Hippocampal formation (tissue), 2 donors: ENCODE data around the gene DDX42.
"Not testable (repeated sequence)": the region's sequence is repeated elsewhere in the genome, so short reads cannot be mapped to it uniquely, and the experiment has no call there.

Experiments
- DNase-seq, 2 donors: peaks; one replicate each; lab custom pipeline; 2025; lab: John Stamatoyannopoulos, UW

DDX42 gene

DNA sequence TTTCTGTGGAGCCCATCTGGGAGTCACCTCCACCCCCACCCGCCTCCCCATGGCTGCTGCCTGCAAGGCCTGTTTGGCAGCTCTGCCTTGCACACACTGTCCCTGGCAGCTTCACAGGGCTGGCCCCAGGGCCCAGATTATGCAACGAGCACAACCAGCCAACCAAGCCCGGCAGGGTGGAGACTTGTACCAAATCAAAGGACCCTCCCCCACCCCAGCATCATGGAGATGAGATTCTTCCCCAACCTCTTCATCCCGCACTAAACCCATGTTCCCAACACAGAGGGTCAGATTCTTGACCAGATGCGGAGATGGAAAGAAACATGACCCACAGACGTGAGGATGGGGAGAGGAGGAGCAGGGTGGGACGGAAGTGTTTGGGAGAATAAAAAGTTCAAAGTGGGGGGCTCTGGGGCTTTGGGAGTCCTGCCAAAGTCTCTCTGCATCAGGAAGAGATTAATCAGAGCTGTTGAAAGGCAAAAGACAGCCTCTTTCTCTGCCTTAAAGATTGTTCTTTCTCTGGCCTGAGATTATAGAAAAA lies 64.7 kb downstream of the DDX42 start:
- peak; percentile 81 to 86 for DNase-seq

DNA sequence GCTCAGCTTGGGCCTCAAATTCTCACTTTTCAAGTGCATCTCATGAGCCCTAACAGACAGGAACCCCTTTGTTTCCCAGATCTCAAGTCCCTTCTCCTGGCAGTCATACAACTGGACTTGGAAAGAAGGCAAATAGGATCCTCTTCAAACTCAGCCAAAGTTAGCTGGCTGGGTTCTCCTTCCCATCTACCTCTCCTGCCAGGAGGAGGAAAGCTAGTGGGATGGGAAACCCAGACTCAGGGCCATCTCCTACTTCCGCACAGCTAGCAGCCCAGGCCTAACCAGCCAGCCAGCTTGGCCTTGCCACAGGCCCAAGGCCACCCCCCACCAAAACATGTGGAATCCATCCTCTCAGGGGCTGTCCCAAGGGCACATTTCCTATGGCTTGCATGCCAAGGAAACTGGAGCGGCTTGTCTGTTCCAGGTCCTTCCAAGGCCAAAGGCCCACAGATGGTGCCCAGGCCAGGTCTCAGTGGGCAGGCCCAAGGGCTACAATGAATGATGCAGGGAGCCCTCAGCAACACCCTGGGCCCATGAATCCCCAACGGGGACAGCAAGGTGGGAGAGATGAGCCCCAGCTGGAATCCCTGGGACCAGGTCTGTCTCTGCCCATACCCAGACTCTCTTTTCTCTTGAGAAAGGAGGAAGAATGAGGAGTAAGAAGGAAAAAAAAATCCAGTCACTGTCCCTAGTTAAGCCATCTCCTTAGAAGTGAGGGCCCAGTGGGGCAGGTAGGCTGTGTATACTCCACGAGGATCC lies 66.8 kb downstream of the DDX42 start:
- DNase-seq: peak in 1 of 2 donors; percentile 34

DNA sequence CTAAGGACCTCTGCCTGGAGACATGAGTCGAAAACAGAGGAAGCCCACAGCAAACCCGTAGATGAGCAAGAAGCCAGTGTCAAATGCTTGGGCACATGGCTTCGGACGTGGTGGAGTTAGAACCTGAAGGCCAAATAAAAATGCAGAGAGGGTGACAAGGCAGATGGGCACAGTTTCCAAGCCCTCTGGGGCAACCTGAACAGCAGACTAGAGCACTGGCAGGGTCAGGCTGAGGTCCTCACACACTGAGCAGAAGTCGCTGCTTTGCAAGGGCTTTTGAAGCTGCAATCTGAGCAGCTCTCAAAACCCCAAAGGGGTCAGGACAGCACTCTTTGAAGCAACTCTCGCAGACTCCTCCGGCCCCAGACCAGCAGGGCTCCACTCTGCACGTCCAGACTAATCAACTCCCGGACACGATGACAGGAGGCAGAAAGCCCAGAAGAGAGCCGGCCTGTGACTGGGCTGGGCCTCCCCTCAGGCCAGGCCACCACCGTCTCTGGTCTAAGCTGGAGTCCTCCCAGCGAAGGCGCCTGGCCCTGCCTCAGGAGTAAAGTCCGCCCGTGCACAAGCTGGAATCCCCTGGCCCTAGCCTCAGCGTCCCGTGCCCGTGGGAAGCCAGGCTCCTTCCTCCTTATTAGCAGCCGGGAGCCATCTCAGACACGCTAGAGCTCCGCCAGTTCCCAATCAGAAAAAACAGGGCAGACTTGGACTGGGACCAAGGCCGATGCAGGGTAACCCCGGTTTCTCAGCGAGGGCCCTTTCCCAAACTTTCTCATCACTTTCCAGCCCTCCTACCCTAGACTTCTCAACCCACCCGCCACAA lies 67.6 kb downstream of the DDX42 start:
- peak in 1 of 2 donors; percentile 51 for DNase-seq

DNA sequence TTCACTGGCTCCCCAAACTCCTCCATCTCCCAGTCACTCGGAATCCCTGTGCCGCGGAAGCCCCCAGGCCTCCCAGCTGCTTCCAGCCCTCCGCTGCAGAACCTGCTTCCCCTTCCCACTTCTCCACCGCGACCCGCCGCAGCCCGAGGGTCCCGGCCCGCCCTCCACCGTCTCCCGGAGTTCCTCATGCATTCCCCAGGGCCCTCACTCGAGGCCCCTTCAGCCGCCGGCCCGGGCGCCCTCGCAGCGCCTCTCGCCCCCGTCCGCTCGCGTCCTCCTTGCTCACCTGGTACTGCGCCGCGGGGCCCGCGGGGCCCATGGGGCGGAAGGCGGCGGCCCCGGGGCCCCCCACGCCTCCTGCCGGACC lies 68.2 kb downstream of the DDX42 start:
- DNase-seq: no peak

DNA sequence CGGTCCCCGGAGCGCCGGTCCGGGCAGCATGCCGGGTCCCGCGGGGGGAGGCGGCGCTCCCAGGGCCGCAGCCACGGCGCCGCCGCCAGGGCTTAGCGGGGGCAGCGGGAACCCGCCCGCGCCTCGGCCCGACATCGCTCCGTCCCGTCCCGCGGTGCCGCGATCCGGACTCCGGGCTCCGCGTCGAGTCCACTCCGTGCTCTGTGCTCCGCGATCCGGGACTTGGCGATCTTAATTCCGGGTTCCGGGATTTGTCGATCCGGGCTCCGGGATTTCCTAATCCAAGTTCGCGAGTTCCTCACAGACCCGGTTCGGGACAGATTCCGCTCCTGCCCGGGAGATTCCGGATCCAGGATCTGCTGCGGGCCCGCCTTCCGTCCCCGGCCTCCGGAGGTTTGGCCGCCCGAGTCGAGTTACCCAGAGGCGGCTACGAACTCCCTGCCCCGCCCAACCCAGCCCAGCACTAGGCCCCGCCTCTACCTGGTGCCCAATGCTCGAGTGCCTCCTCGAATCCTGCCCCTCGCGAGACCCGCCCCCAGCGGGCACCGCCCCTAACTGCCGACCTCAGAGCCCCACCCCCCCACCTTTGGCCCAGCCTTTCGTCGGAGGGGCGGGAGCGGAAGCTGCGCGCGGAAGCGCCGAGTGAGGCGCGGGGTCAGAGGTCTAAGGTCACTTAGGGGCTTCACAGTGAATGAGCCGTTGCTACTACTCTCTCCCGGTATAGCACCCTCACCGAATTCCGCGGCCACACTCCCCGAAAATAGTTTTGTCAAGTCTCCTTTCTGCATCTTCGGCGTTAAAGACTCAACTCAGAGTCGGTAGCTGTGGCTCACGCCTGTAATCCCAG lies 68.8 kb downstream of the DDX42 start, which contains the start of gene SMARCD2:
SMARCD2 (minus strand) TSS at position 146 of the 847 bp plus-strand sequence; CDS start at position 135, 11 bp downstream.
- DNase-seq: peak; percentile 98

DNA sequence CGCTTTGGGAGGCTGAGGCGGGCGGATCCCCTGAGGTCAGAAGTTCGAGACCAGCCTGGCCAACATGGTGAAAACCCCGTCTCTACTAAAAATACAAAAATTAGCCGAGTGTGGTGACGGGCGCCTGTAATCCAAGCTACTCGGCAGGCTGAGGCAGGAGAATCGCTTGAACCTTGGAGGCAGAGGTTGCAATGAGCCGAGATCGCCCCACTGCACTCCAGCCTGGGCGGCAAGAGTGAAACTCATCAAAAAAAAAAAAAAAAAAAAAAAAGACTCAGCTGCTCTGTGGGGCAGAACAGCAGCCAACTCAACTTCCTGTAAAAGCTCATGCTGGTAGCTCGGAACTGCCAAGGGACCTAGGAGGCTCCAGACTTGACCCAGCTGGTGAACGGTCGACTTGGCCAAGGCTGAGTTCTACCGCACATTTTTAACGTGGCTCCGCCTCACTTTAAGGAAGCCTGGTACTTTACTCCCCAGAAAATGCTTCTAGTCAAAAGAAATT lies 69.5 kb downstream of the DDX42 start:
- not testable (repeated sequence) for DNase-seq

DNA sequence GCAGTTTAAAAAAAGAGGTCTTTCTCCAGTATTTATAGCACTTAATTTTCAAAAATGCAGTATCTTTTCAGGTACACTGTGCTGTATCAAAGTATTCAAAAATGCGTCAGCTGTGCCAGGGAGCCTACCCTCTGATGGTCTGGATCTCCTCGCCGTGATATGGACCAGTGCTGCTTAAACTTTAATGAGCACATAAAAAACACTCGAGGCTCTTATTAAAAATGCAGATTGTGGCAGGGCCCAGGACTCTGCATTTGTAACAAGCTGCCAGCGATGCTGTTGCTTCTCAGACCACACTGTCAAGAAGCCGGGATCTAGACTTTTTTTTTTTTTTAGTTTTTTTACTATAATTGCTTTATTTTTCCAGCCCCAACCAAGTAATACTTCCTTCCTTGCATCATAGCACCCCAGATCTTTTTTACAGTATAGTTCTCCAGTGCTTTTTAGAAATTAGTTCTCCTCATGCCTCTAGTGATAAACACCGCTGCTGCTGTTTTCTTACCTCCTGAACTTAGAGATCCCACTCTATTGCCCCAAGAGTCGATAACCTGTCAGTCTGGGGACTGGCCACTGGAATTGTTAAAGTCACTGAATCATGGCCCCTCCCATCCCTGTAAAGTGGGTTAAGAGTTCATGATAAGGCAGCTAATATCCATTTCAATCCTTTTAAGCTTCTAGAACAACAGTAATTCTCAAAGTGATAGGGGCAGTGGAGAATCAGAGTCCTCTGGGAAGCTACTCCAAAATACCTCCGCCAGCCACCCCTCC lies 70.1 kb downstream of the DDX42 start:
- DNase-seq: no peak

DNA sequence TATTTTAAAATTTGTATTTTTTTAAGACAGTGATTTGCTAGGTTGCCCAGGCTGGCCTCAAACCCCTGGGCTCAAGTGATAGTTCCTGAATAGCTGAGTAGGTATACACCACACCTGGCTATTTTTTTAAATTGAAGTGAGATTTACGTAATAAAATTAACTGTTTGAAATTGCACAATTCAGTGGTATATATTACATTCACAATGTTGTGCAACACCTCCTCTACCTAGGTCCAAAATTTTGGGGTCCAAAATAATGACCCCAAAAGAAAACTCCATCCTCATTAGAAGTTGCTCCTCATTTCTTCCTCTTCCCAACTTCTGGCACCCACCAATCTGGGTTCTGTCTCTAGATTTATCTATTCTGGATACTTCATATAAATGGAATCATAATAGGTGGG lies 71.5 kb downstream of the DDX42 start:
- DNase-seq: no peak

DNA sequence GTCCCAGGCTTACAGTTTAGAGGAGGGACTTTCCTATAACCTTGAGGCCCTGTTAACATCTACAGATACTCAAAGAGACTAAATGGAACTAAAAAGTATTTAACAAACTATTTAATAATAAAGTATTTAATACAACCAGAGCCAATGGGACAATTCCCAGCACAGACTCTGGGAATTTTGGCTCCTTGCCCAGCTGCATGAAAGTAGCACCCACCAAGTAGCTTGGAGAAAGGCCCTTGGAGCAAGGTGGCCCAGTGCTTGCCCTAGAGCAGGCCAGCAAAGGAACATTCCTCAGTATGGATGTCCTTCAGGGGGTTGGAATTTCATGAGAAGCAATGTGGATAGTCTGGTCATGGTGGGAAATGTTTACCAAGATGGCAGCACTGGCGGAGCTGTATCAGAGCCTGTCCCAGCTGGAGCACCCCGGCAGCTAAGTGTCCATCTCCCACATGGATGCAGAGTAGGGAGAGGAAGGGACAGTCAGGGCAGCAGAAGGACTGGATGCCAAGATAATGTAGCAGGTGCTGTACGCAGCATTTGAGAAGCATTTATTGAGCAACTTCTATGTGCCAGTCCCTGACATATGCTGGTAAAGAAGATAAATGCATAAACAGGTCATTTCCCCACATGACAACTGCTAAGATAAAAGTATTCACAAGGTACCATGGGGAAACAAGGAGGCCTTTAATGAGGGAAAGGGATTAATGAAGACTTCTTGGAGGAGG lies 73.7 kb downstream of the DDX42 start:
- no peak for DNase-seq

DNA sequence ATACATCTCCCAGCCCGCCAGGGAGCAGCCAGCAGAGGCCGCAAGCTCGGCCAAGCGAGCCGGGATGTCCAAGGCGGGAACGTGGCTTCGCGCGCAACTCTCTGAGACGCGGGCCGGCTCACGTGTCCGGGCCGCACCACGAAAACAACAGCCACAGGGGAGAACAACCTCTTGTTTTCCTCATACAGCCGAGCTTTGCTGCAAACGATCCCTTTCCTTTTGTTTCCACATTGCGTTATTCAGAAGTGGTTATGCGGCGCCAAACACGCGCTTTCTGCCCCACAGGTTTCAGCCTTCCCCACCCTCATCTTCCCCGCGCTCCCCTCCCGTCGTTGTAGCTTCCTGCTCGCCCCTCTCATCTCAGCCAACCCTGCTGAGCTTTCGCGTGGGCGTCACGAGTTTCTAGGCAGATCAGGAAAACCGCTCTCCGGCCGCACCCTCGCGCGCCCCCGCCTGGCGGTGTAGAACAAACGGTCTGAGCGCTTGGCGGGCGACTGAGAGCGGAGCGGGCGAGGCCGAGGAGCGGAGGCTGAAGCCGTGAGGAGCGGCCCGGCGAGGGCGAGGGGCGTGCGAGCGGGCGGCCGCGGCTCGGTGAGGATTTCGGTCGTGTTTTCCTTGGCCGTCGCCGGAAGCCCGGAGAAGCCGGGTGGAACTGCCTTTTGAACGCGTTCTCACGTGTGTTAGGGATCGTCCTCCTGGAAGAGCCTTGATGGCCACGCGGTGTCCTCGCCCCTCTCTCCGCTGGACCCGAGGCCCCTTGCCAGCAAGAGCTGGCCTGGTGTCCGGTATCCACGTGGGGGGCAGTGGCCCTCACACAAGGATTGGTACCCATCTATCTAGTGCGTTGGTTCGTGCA lies 75.1 kb downstream of the DDX42 start:
- DNase-seq: peak; percentile 77

DNA sequence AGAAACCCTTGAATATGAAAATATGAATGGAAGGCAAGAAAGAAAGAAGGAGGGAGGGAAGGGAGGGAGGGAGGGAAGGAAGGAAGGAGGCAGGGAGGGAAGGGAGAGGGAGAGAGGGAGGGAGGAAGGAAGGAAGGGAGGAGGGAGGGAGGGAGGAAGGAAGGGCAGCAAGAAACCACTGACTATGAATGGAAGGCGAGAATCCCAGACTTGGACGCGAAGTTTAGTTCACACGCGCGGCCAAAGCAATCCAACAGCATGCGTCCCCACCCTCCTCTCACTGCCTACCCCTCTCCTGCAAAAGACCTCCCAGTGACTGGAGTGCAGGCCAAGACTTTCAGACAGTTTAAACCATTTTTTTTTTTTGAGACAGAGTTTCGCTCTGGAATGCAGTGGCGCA lies 76.4 kb downstream of the DDX42 start:
- no peak for DNase-seq

DNA sequence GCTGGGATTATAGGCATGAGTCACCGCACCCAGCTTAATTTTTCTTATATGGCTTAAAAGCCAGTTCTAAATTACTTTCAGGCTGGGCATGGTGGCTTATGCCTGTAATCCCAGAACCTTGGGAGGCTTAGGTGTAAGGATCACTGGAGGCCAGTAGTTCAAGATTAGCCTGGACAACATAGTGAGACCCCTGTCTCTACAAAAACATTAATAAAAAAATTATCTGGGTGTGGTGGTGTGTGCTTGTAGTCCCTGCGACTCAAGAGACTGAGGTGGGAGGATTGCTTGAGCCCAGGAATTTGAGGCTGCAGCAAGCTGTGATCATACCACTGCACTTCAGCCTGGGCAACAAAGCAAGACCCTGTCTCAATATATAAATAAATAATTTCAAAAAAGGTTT lies 79.3 kb downstream of the DDX42 start:
- DNase-seq: no peak

DNA sequence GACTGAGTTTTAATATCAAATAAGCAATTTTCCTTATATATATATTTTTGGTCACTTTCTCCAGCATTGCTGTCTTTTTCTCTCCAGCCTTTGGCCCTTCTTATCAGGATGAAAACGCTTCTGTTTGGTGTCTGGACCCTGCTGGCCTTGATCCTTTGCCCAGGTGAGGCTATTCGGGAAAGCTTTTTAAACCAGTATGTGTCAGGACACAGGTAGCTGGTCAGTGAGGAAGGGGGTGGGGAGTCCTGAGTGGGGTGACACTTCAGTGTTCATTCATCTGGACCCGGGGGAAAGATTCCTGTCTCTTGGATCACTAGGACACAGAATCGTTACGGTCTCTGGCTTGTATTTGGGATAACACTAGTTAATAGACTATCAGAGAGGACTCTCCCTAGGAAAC lies 80.7 kb downstream of the DDX42 start:
- DNase-seq: no peak

DNA sequence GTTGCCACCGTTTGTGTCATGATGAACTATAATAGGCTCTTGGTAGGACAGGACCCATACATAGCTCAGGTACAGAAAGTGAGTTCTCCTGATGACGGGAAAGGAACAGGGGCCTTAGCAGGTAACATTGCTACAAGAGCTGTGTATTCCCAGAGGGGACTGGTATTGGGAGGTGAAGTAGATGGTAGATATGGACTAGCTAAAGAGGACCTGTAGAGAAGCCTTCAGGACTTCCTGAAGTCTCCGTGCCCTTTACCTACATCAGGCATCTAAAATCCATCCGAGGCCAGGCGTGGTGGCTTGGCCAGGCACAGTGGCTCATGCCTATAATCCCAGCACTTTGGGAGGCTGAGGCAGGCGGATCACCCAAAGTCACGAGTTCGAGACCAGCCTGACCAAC lies 81.2 kb downstream of the DDX42 start:
- DNase-seq: no peak

DNA sequence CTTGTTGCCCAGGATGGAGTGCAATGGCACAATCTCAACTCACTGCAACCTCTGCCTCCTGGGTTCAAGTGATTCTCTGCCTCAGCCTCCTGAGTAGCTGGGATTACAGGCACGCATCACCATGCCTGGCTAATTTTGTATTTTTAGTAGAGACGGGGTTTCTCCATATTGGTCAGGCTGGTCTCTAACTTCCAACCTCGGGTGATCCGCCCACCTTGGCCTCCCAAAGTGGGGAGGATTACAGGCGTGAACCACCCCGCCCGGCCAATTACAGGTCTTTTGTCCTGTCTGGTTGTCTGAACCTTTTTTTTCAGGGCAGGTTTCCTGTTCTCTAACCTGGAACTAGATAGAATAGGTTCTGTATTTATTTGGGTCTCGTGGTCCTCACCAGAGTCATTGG lies 82.5 kb downstream of the DDX42 start:
- DNase-seq: not testable (repeated sequence)

DNA sequence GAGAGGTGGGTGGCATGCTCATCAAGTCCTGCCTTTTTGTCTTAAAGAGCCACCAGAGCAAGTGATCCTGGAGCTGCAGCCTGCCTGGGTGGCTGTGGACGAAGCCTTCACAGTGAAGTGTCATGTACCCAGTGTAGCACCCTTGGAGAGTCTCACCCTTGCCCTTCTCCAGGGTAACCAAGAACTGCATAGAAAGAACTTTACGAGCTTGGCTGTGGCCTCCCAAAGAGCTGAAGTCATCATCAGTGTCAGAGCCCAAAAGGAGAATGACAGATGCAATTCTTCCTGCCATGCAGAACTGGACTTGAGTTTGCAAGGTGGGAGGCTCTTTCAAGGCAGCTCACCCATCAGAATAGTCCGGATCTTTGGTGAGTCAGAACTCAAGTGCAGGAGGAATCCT lies 85.3 kb downstream of the DDX42 start:
- no peak for DNase-seq

DNA sequence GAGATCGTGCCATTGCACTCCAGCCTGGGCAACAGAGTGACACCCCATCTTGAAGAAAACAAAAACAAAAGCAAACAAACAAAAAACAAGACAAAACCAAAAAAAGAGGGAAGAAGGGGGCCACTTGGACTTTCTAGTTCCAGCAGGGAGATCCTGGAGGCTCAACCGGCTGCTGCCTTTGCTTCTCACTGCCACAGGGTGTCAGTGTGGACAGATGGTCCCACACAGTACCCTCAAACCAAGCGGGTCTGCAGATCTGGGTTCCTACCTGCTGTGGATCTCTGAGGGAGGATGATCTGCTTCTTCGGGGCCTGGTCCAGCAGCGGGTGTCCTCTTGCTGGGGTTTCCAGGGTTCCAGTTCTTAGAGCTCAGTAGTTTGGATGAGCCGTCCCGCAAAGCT lies 92.7 kb downstream of the DDX42 start:
- DNase-seq: not testable (repeated sequence)
